ENCODE results near the gene HPCAL1.

HPCAL1 gene

GRCh38 chr2:10469301-10469700, 166.6 kb downstream of the HPCAL1 start:
- Histone ChIP-seq H3K36me3 (ENCODE audit: control insufficient read depth, insufficient read depth, low read length) (no peaks in the 10 kb centered on the region), H3K4me1 (ENCODE audit: control insufficient read depth, insufficient read depth, low read length) (peaks cover 6% of the 10 kb centered on the region), H3K9ac (ENCODE audit: low read length) (no peak overlapping the region), H3K27me3 (ENCODE audit: control insufficient read depth, insufficient read depth, low read length) (no peaks in the 10 kb centered on the region), H3K9me3 (ENCODE audit: control insufficient read depth, insufficient read depth, low read depth, low read length) (no peaks in the 10 kb centered on the region), H3K27ac (ENCODE audit: low read depth, low read length) (no peak overlapping the region), H3K4me3 (ENCODE audit: low read depth, low read length) (no peak overlapping the region)

- no peaks in the 10 kb centered on the region for H3K36me3 ChIP-seq (ENCODE audit: control insufficient read depth, insufficient read depth, low read length)
- no peak overlapping the region for H3K9ac ChIP-seq (ENCODE audit: low read length)
- no peak overlapping the region for H3K27ac ChIP-seq (ENCODE audit: low read depth, low read length)
- H3K9me3 ChIP-seq (ENCODE audit: control insufficient read depth, insufficient read depth, low read depth, low read length) = no peaks in the 10 kb centered on the region
- no peak overlapping the region for H3K4me3 ChIP-seq (ENCODE audit: low read depth, low read length)
- H3K27me3 ChIP-seq (ENCODE audit: control insufficient read depth, insufficient read depth, low read length) = no peaks in the 10 kb centered on the region
- peaks cover 8% of the 10 kb centered on the region for H3K4me1 ChIP-seq (ENCODE audit: control insufficient read depth, insufficient read depth, low read length)
Observed at GRCh38 chr2:10469955-10470608, 167.4 kb downstream of the HPCAL1 start.

- H3K27me3 ChIP-seq (ENCODE audit: control insufficient read depth, insufficient read depth, low read length) = no peaks in the 10 kb centered on the region
- H3K9ac ChIP-seq (ENCODE audit: low read length) = no peak overlapping the region
- no peak overlapping the region for H3K27ac ChIP-seq (ENCODE audit: low read depth, low read length)
- no peaks in the 10 kb centered on the region for H3K36me3 ChIP-seq (ENCODE audit: control insufficient read depth, insufficient read depth, low read length)
- H3K9me3 ChIP-seq (ENCODE audit: control insufficient read depth, insufficient read depth, low read depth, low read length) = no peaks in the 10 kb centered on the region
- no peak overlapping the region for H3K4me3 ChIP-seq (ENCODE audit: low read depth, low read length)
- peaks cover 8% of the 10 kb centered on the region for H3K4me1 ChIP-seq (ENCODE audit: control insufficient read depth, insufficient read depth, low read length)
Observed at GRCh38 chr2:10471046-10471571, 168.4 kb downstream of the HPCAL1 start.

GRCh38 chr2:10471955-10472354, 169.3 kb downstream of the HPCAL1 start:
- Histone ChIP-seq H3K4me1 (ENCODE audit: control insufficient read depth, insufficient read depth, low read length) (peaks cover 9% of the 10 kb centered on the region), H3K9ac (ENCODE audit: low read length) (no peak overlapping the region), H3K4me3 (ENCODE audit: low read depth, low read length) (no peak overlapping the region), H3K9me3 (ENCODE audit: control insufficient read depth, insufficient read depth, low read depth, low read length) (no peaks in the 10 kb centered on the region), H3K27me3 (ENCODE audit: control insufficient read depth, insufficient read depth, low read length) (no peaks in the 10 kb centered on the region), H3K27ac (ENCODE audit: low read depth, low read length) (no peak overlapping the region), H3K36me3 (ENCODE audit: control insufficient read depth, insufficient read depth, low read length) (no peaks in the 10 kb centered on the region)

GRCh38 chr2:10473121-10473756, 170.5 kb downstream of the HPCAL1 start:
- peaks cover 21% of the 10 kb centered on the region for H3K4me1 ChIP-seq (ENCODE audit: control insufficient read depth, insufficient read depth, low read length)
- H3K36me3 ChIP-seq (ENCODE audit: control insufficient read depth, insufficient read depth, low read length) = no peaks in the 10 kb centered on the region
- H3K9ac ChIP-seq (ENCODE audit: low read length) = no peak overlapping the region
- no peaks in the 10 kb centered on the region for H3K27me3 ChIP-seq (ENCODE audit: control insufficient read depth, insufficient read depth, low read length)
- H3K4me3 ChIP-seq (ENCODE audit: low read depth, low read length) = no peak overlapping the region
- H3K27ac ChIP-seq (ENCODE audit: low read depth, low read length) = no peak overlapping the region
- no peaks in the 10 kb centered on the region for H3K9me3 ChIP-seq (ENCODE audit: control insufficient read depth, insufficient read depth, low read depth, low read length)

GRCh38 chr2:10475221-10475722, 172.6 kb downstream of the HPCAL1 start:
- Histone ChIP-seq H3K36me3 (ENCODE audit: control insufficient read depth, insufficient read depth, low read length) (no peaks in the 10 kb centered on the region), H3K9ac (ENCODE audit: low read length) (no peak overlapping the region), H3K27ac (ENCODE audit: low read depth, low read length) (no peak overlapping the region)

GRCh38 chr2:10475811-10476660, 173.3 kb downstream of the HPCAL1 start:
- Histone ChIP-seq H3K36me3 (ENCODE audit: control insufficient read depth, insufficient read depth, low read length) (no peaks in the 10 kb centered on the region), H3K9ac (ENCODE audit: low read length) (no peak overlapping the region), H3K27ac (ENCODE audit: low read depth, low read length) (no peak overlapping the region), H3K4me1 (ENCODE audit: control insufficient read depth, insufficient read depth, low read length) (peaks cover 20% of the 10 kb centered on the region; the same call in 1 of the 2 replicates), H3K9me3 (ENCODE audit: control insufficient read depth, insufficient read depth, low read depth, low read length) (no peaks in the 10 kb centered on the region), H3K27me3 (ENCODE audit: control insufficient read depth, insufficient read depth, low read length) (no peaks in the 10 kb centered on the region), H3K4me3 (ENCODE audit: low read depth, low read length) (no peak overlapping the region)

More at GRCh38 chr2:10475221-10475722, 172.6 kb downstream of the HPCAL1 start:
- H3K4me3 ChIP-seq (ENCODE audit: low read depth, low read length) = no peak overlapping the region
- H3K27me3 ChIP-seq (ENCODE audit: control insufficient read depth, insufficient read depth, low read length) = no peaks in the 10 kb centered on the region
- H3K9me3 ChIP-seq (ENCODE audit: control insufficient read depth, insufficient read depth, low read depth, low read length) = no peaks in the 10 kb centered on the region
- peaks cover 20% of the 10 kb centered on the region; the same call in 1 of the 2 replicates for H3K4me1 ChIP-seq (ENCODE audit: control insufficient read depth, insufficient read depth, low read length)

- Histone ChIP-seq H3K27ac (ENCODE audit: low read depth, low read length) (peak overlapping the region; percentile 5; the same call in 1 of the 2 replicates), H3K4me3 (ENCODE audit: low read depth, low read length) (no peak overlapping the region), H3K27me3 (ENCODE audit: control insufficient read depth, insufficient read depth, low read length) (no peaks in the 10 kb centered on the region), H3K36me3 (ENCODE audit: control insufficient read depth, insufficient read depth, low read length) (no peaks in the 10 kb centered on the region), H3K4me1 (ENCODE audit: control insufficient read depth, insufficient read depth, low read length) (peaks cover 20% of the 10 kb centered on the region; the same call in 1 of the 2 replicates), H3K9me3 (ENCODE audit: control insufficient read depth, insufficient read depth, low read depth, low read length) (no peaks in the 10 kb centered on the region), H3K9ac (ENCODE audit: low read length) (peak overlapping the region; percentile 55)
Observed at GRCh38 chr2:10476723-10477442, 174.2 kb downstream of the HPCAL1 start.

All from HUES6 (cell line).